ENCODE measurements around the gene ZNF547. TPM values are rescaled to one million over a fixed set of nuclear protein-coding genes. Genes with fewer than 3 reads are reported as not detected.

ZNF547 gene
- total RNA-seq, 1 donor from 2014 or later, result 4.5 TPM

Other genes with a start within 250 kb of the ZNF547 start
- not detected for gene USP29, start 243.6 kb upstream of the ZNF547 start, total RNA-seq
- gene ZIM3, start 218.3 kb upstream of the ZNF547 start, total RNA-seq, result not detected
- not detected for gene DUXA, start 196.1 kb upstream of the ZNF547 start, total RNA-seq
- gene ZNF264, start 172.1 kb upstream of the ZNF547 start, total RNA-seq, result 54.8 TPM
- gene AURKC, start 132.5 kb upstream of the ZNF547 start, total RNA-seq, result 3.1 TPM
- 21.3 TPM for gene ZNF805, start 122.9 kb upstream of the ZNF547 start, total RNA-seq
- 101 TPM for gene ZNF460, start 83.1 kb upstream of the ZNF547 start, total RNA-seq
- 11.7 TPM for gene ZNF543, start 43.1 kb upstream of the ZNF547 start, total RNA-seq
- gene ZNF304, start 12.3 kb upstream of the ZNF547 start, total RNA-seq, result 13.6 TPM
- gene TRAPPC2B, start within 50 bp of the ZNF547 start, total RNA-seq, result 7.6 TPM
- 23.8 TPM for gene ZNF548, start 26.3 kb downstream of the ZNF547 start, total RNA-seq
- gene ZNF17, start 47.6 kb downstream of the ZNF547 start, total RNA-seq, result 20.3 TPM
- 20.5 TPM for gene ZNF749, start 71.8 kb downstream of the ZNF547 start, total RNA-seq
- gene VN1R1, start 93.6 kb downstream of the ZNF547 start, total RNA-seq, result 1.4 TPM
- 16.9 TPM for gene ZNF772, start 114.0 kb downstream of the ZNF547 start, total RNA-seq
- gene ZNF419, start 124.2 kb downstream of the ZNF547 start, total RNA-seq, result 18.5 TPM
- gene ZNF773, start 136.4 kb downstream of the ZNF547 start, total RNA-seq, result 12.2 TPM
- 12.2 TPM for gene ZNF549, start 163.8 kb downstream of the ZNF547 start, total RNA-seq
- gene ZNF550, start 196.3 kb downstream of the ZNF547 start, total RNA-seq, result 16.4 TPM
- gene ZNF416, start 215.4 kb downstream of the ZNF547 start, total RNA-seq, result 8.6 TPM
- 8.1 TPM for gene ZIK1, start 220.6 kb downstream of the ZNF547 start, total RNA-seq
- gene ZNF530, start 236.3 kb downstream of the ZNF547 start, total RNA-seq, result 5.3 TPM